H1 (cell line): ENCODE data around the gene OSM. TPM values are rescaled to one million over a fixed set of nuclear protein-coding genes. Genes with fewer than 3 reads are reported as not detected.

Source experiments
- CTCF ChIA-PET: fragments of 300-600 bp; sonication (Branson Sonifier 250); formaldehyde crosslinking; loops from one replicate; lab custom pipeline; 2021; ENCODE audit not compliant: partially characterized antibody; lab: Charles Lee
- POLR2A ChIA-PET: fragments of 300-600 bp; sonication (Branson Sonifier 250); formaldehyde crosslinking; loops from one replicate; lab custom pipeline; 2021; ENCODE audit warnings: inconsistent platforms; ENCODE audit not compliant: partially characterized antibody; lab: Charles Lee
- DNase-seq, 2 experiments: peaks; one replicate each; pipeline versions ENCODE4 v3.0.0 to v3.0.0-alpha.2; 2010 to 2022; ENCODE audit warnings: low spot score in 2 of 2, low read depth in 1 of 2, mixed read lengths in 1 of 2
- FAIRE-seq: peaks from 2 replicates; lab custom pipeline; 2011; peaks lifted over from hg19 to GRCh38; lab: Jason Lieb, UNC
- H2AFZ ChIP-seq: 2 replicates; pipeline ENCODE4 v1.8.1; 2012; ENCODE audit warnings: low read length, inconsistent platforms
- H2AK5ac ChIP-seq: 2 replicates; pipeline ENCODE4 v1.6.1; 2013; ENCODE audit warnings: low read depth, low read length
- H2BK120ac ChIP-seq: replicated peaks from 2 replicates; pipeline ENCODE3; 2013; ENCODE audit warnings: low read depth, low read length, inconsistent platforms
- H2BK12ac ChIP-seq: 2 replicates; pipeline ENCODE4 v1.6.1; 2013; ENCODE audit warnings: low read depth, low read length
- H2BK15ac ChIP-seq: 2 replicates; pipeline ENCODE4 v1.6.1; 2013; ENCODE audit warnings: low read length
- H2BK20ac ChIP-seq: 2 replicates; pipeline ENCODE4 v1.6.1; 2013; ENCODE audit warnings: low read length
- H2BK5ac ChIP-seq: 2 replicates; pipeline ENCODE4 v1.6.1; 2013; ENCODE audit warnings: low read depth, low read length
- H3K14ac ChIP-seq: 2 replicates; pipeline ENCODE4 v1.6.1; 2013; ENCODE audit warnings: inconsistent platforms; ENCODE audit not compliant: insufficient read length
- H3K18ac ChIP-seq: 2 replicates; pipeline ENCODE4 v1.6.1; 2013; ENCODE audit warnings: low read length; ENCODE audit errors: extremely low read depth
- H3K23ac ChIP-seq: 2 replicates; pipeline ENCODE4 v1.6.1; 2013; ENCODE audit warnings: inconsistent platforms; ENCODE audit not compliant: insufficient read length
- H3K23me2 ChIP-seq: 2 replicates; pipeline ENCODE4 v1.6.1; 2013; ENCODE audit warnings: low read depth, low read length
- H3K27ac ChIP-seq: 2 replicates; pipeline ENCODE4 v1.6.1; 2011; ENCODE audit warnings: low read depth, low read length, inconsistent platforms
- H3K27me3 ChIP-seq, 4 experiments: replicated peaks in 1 of 4; 1 replicate in 1 of 4; 2 replicates in 3 of 4; pipeline versions ENCODE4 v1.6.1 to v1.8.1; 2011 to 2013; ENCODE audit warnings: low read length in 3 of 4, mild to moderate bottlenecking in 3 of 4, inconsistent platforms in 2 of 4, mixed read lengths in 2 of 4, moderate library complexity in 1 of 4; ENCODE audit not compliant: control insufficient read depth in 3 of 4, insufficient read depth in 3 of 4; ENCODE audit errors: extremely low read depth in 1 of 4
- H3K36me3 ChIP-seq, 4 experiments: 2 replicates each; pipeline versions ENCODE4 v1.6.1 to v1.8.1; 2011 to 2013; ENCODE audit warnings: mild to moderate bottlenecking in 4 of 4, low read length in 3 of 4, moderate library complexity in 2 of 4, control low read depth in 1 of 4, inconsistent platforms in 1 of 4; ENCODE audit not compliant: insufficient read depth in 4 of 4, control insufficient read depth in 2 of 4
- H3K4ac ChIP-seq: replicated peaks from 2 replicates; pipeline ENCODE3; 2013; ENCODE audit warnings: low read length, low read depth, mixed read lengths, inconsistent platforms; ENCODE audit not compliant: insufficient read length
- H3K4me1 ChIP-seq, 4 experiments: replicated peaks in 1 of 4; 1 replicate in 1 of 4; 2 replicates in 3 of 4; pipeline versions ENCODE4 v1.6.1 to v1.8.1; 2011 to 2013; ENCODE audit warnings: low read length in 3 of 4, inconsistent platforms in 2 of 4, mixed read lengths in 1 of 4; ENCODE audit not compliant: insufficient read depth in 4 of 4, control insufficient read depth in 3 of 4
- H3K4me2 ChIP-seq, 2 experiments: 2 replicates each; pipeline versions ENCODE4 v1.6.1 to v1.8.1; 2011 to 2013; ENCODE audit warnings: low read depth in 2 of 2, low read length in 2 of 2, control low read depth in 1 of 2, inconsistent platforms in 1 of 2, mild to moderate bottlenecking in 1 of 2; ENCODE audit not compliant: insufficient read depth in 1 of 2
- H3K4me3 ChIP-seq, 4 experiments: fragments of 200-600, 300-600 bp in 1 of 4; sonication (generic), shearing (Covaris generic), sonication (Bioruptor Twin) in 1 of 4; 2 replicates each; pipeline versions ENCODE4 v1.5.1 to v1.8.1; 2011 to 2016; ENCODE audit warnings: low read length in 4 of 4, low read depth in 3 of 4, control low read depth in 2 of 4, inconsistent platforms in 2 of 4, mild to moderate bottlenecking in 2 of 4, mixed read lengths in 1 of 4, moderate library complexity in 1 of 4; ENCODE audit not compliant: insufficient read depth in 2 of 4; ENCODE audit errors: extremely low read depth in 1 of 4
- H3K56ac ChIP-seq: replicated peaks from 2 replicates; pipeline ENCODE3; 2013; ENCODE audit warnings: low read depth, mild to moderate bottlenecking, mixed read lengths, low read length, inconsistent platforms; ENCODE audit not compliant: insufficient read length
- H3K79me1 ChIP-seq: 2 replicates; pipeline ENCODE4 v1.6.1; 2013; ENCODE audit warnings: low read depth, low read length, control low read depth
- H3K79me2 ChIP-seq, 2 experiments: 2 replicates each; pipeline versions ENCODE4 v1.6.1 to v1.8.1; 2012 to 2013; ENCODE audit warnings: low read length in 2 of 2, mild to moderate bottlenecking in 2 of 2, inconsistent platforms in 1 of 2; ENCODE audit not compliant: insufficient read depth in 2 of 2, control insufficient read depth in 1 of 2
- H3K9ac ChIP-seq, 4 experiments: replicated peaks in 1 of 4; 1 replicate in 1 of 4; 2 replicates in 3 of 4; pipeline versions ENCODE4 v1.6.1 to v1.8.1; 2011 to 2013; ENCODE audit warnings: low read depth in 3 of 4, low read length in 3 of 4, control low read depth in 2 of 4, mild to moderate bottlenecking in 2 of 4, moderate library complexity in 2 of 4, inconsistent platforms in 1 of 4; ENCODE audit errors: extremely low read depth in 1 of 4
- H3K9me3 ChIP-seq, 2 experiments: 2 replicates each; pipeline versions ENCODE4 v1.6.1 to v1.8.1; 2012 to 2013; ENCODE audit warnings: mild to moderate bottlenecking in 2 of 2, moderate library complexity in 2 of 2, control low read depth in 1 of 2, inconsistent platforms in 1 of 2, low read depth in 1 of 2, low read length in 1 of 2, mixed read lengths in 1 of 2; ENCODE audit not compliant: insufficient read depth in 2 of 2
- H4K20me1 ChIP-seq, 2 experiments: replicated peaks in 1 of 2; 2 replicates each; pipeline versions ENCODE3 to v1.8.1; 2011 to 2013; ENCODE audit warnings: inconsistent platforms in 2 of 2, low read length in 2 of 2, mild to moderate bottlenecking in 1 of 2; ENCODE audit not compliant: insufficient read depth in 2 of 2, control insufficient read depth in 1 of 2
- H4K5ac ChIP-seq: 2 replicates; pipeline ENCODE4 v1.6.1; 2013; ENCODE audit warnings: low read length, low read depth, mixed read lengths, inconsistent platforms; ENCODE audit not compliant: insufficient read length
- H4K8ac ChIP-seq: 2 replicates; pipeline ENCODE4 v1.8.0; 2013; ENCODE audit warnings: mild to moderate bottlenecking, moderate library complexity, low read length, inconsistent platforms; ENCODE audit not compliant: insufficient read depth; ENCODE audit errors: extremely low read depth
- H4K91ac ChIP-seq: replicated peaks from 2 replicates; pipeline ENCODE3; 2013; ENCODE audit warnings: low read length, mixed read lengths, inconsistent platforms; ENCODE audit not compliant: insufficient read length
- BCL11A ChIP-seq, 2 experiments: IDR thresholded peaks; one replicate each; pipeline ENCODE4 v1.6.1; 2011; ENCODE audit warnings: low read depth in 2 of 2, low read length in 2 of 2, mild to moderate bottlenecking in 2 of 2
- CHD1 ChIP-seq: IDR thresholded peaks from 2 replicates; pipeline ENCODE4 v1.6.1; 2012; ENCODE audit warnings: low read depth, low read length, improper control_type of control experiment
- NRF1 ChIP-seq: IDR thresholded peaks from 2 replicates; pipeline ENCODE4 v1.6.1; 2011; ENCODE audit warnings: mild to moderate bottlenecking, low read depth, low read length, improper control_type of control experiment
- SUZ12 ChIP-seq: fragments of 200-600 bp; sonication (generic); IDR thresholded peaks from 2 replicates; pipeline ENCODE4 v1.6.1; 2012; ENCODE audit warnings: mild to moderate bottlenecking, inconsistent platforms, low read length, moderate library complexity, mixed read lengths
- whole genome bisulfite sequencing, 2 experiments: shearing (Covaris generic) in 1 of 2; methylation state at CpG; one replicate each; pipeline versions ENCODE4 v1.1.6 to v1.1.7; 2013 to 2015; ENCODE audit warnings: low lambda C conversion rate in 2 of 2, mixed read lengths in 2 of 2, inconsistent platforms in 1 of 2, low coverage in 1 of 2, missing lambda C conversion rate in 1 of 2; ENCODE audit not compliant: insufficient replicate concordance in 2 of 2, insufficient coverage in 1 of 2, insufficient read length in 1 of 2; ENCODE audit errors: extremely low coverage in 1 of 2, missing lambda C conversion rate in 1 of 2; 5-methylcytosine and 5-hydroxymethylcytosine counted together
- polyA plus RNA-seq, 7 experiments: library from polyadenylated mRNA; depleted of rRNA in 3 of 7; stranded (reverse) in 5 of 7; unstranded in 2 of 7; fragments of >200 nt in 5 of 7; fragments of 200-250 nt in 2 of 7; gene quantifications; 1 replicate in 5 of 7; 2 replicates in 1 of 7; 4 replicates in 1 of 7; pipeline versions ENCODE4 v1.2.1 to v1.2.3, GENCODE V29; 2011 to 2013; ENCODE audit warnings: missing spikeins in 2 of 7, mixed read lengths in 2 of 7
- total RNA-seq: library from RNA; stranded (reverse); fragmentation: NEBNext Ultra II Directional; extraction: Animal tissue kit (Norgen Biotek cat#: 25700); gene quantifications from 2 replicates; pipeline ENCODE4 v1.2.1, GENCODE V29; 2021

OSM gene
- total and polyA plus RNA-seq, 2 of the 8 experiments (the other 6 are each of a cell fraction or from before 2014, with no cell fraction given) = not detected

GRCh38 chr22:30239488-30240405 lies 26.9 kb downstream of the OSM start:
- H3K4me3 ChIP-seq = no peak overlapping the region
- H3K56ac ChIP-seq = no peak overlapping the region
- no peak for TF ChIP-seq SUZ12
- TF ChIP-seq NRF1 = no peak
- no peak for TF ChIP-seq BCL11A (IDR thresholded peaks at IDR 0.05; ENCODE audit: low read depth in 2 of 2, low read length in 2 of 2)
- TF ChIP-seq CHD1 = no peak
- H3K27me3 ChIP-seq = no peaks in the 10 kb centered on the region
- H2BK15ac ChIP-seq = no peak overlapping the region
- no peak overlapping the region for H3K9ac ChIP-seq
- no peak overlapping the region for H4K5ac ChIP-seq
- no peak overlapping the region for H3K23ac ChIP-seq
- no peak overlapping the region for H2AK5ac ChIP-seq
- H2BK12ac ChIP-seq = no peak overlapping the region
- H3K27ac ChIP-seq = no peak overlapping the region
- no peak overlapping the region for H2AFZ ChIP-seq
- no peak overlapping the region for H2BK120ac ChIP-seq
- peaks cover 8 to 22% (median 13%) of the 10 kb centered on the region in 4 experiments for H3K4me1 ChIP-seq
- CTCF ChIA-PET = interaction anchor here (0.7 to 1.5 kb wide), 4 partner anchors 12 to 550 kb away, joined by 3 to 8 read pairs (median 4); partner anchors contain the start of gene CASTOR1
- H4K8ac ChIP-seq = 0 out of 2 replicates have a peak overlapping the region, but pooled peaks have one; percentile 26
- no peak overlapping the region for H3K4ac ChIP-seq
- no peaks in the 10 kb centered on the region for H3K9me3 ChIP-seq
- H3K79me2 ChIP-seq = no peaks in the 10 kb centered on the region
- H3K18ac ChIP-seq = peak overlapping the region; percentile 87; the same call in 1 of the 2 replicates
- H3K79me1 ChIP-seq = peaks cover 4% of the 10 kb centered on the region
- H4K91ac ChIP-seq = no peak overlapping the region
- POLR2A ChIA-PET = interaction anchor here (1.9 kb wide), 1 partner anchor 10 kb away, joined by 7 read pairs; no protein-coding TSS in a partner anchor
- 0 out of 2 replicates have a peak overlapping the region, but pooled peaks have one; percentile 52 for H2BK5ac ChIP-seq
- H3K23me2 ChIP-seq = no peaks in the 10 kb centered on the region
- H3K14ac ChIP-seq = no peak overlapping the region
- H4K20me1 ChIP-seq = no peaks in the 10 kb centered on the region
- H2BK20ac ChIP-seq = no peak overlapping the region
- no peak overlapping the region for H3K4me2 ChIP-seq
- WGBS, 2 experiments = 92% methylated on average over 15 of the region's 17 CpGs; no CpG with 5 or more reads in 1 of the 2 experiments
- DNase-seq (no peak), FAIRE-seq (no peak)
- 0 out of 8 replicates have a peak, but pooled peaks cover 0 to 5% (median 0%) of the 10 kb centered on the region in 4 experiments for H3K36me3 ChIP-seq
